ENCODE data around the gene ZFP91. TPM values are rescaled to one million over a fixed set of nuclear protein-coding genes. Genes with fewer than 3 reads are reported as not detected.

The ZFP91 gene
- total and polyA plus RNA-seq, 2 of the 13 experiments (the other 11 are each of a cell fraction or from before 2014, with no cell fraction given) = 13.5 to 38.6 TPM

DNA sequence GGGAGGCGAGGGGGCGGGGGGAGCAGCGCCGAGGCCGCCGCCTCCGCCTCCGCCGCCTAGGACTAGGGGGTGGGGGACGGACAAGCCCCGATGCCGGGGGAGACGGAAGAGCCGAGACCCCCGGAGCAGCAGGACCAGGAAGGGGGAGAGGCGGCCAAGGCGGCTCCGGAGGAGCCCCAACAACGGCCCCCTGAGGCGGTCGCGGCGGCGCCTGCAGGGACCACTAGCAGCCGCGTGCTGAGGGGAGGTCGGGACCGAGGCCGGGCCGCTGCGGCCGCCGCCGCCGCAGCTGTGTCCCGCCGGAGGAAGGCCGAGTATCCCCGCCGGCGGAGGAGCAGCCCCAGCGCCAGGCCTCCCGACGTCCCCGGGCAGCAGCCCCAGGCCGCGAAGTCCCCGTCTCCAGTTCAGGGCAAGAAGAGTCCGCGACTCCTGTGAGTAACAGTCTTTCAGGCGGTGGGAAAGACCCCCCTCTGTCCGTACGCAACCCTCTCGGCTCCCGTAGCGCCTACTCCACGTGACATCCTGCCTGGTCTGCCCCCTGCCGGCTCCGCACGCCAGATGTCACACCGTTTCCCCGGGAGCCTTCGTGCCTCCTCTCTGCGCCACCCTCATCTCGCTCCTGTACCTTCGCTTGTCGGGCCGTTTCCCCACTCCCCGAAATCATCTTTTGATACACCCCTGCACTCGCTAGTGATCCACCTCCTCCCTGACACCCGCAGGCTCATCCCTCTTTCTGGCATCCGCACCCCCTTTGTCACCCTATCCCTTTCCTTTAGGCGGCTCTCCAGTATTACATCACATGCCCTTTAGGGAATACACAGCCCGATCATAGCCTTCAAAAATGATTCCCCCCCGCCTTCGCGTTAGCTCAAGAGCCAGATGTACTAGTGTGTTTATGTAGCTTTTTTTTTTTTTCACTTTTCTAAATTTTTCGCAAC is 598 bp downstream of the ZFP91 start (continued):
- TF ChIP-seq, protein P1, sequence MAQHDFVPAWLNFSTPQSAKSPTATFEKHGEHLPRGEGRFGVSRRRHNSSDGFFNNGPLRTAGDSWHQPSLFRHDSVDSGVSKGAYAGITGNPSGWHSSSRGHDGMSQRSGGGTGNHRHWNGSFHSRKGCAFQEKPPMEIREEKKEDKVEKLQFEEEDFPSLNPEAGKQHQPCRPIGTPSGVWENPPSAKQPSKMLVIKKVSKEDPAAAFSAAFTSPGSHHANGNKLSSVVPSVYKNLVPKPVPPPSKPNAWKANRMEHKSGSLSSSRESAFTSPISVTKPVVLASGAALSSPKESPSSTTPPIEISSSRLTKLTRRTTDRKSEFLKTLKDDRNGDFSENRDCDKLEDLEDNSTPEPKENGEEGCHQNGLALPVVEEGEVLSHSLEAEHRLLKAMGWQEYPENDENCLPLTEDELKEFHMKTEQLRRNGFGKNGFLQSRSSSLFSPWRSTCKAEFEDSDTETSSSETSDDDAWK (CRISPR knock-in tag; IDR thresholded peaks at IDR 0.05) = no peak
- TF ChIP-seq, protein P2, sequence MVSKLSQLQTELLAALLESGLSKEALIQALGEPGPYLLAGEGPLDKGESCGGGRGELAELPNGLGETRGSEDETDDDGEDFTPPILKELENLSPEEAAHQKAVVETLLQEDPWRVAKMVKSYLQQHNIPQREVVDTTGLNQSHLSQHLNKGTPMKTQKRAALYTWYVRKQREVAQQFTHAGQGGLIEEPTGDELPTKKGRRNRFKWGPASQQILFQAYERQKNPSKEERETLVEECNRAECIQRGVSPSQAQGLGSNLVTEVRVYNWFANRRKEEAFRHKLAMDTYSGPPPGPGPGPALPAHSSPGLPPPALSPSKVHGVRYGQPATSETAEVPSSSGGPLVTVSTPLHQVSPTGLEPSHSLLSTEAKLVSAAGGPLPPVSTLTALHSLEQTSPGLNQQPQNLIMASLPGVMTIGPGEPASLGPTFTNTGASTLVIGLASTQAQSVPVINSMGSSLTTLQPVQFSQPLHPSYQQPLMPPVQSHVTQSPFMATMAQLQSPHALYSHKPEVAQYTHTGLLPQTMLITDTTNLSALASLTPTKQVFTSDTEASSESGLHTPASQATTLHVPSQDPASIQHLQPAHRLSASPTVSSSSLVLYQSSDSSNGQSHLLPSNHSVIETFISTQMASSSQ (IDR thresholded peaks at IDR 0.05; ENCODE audit: low read depth) = 0 out of 2 replicates have a peak, but pooled peaks have one; percentile 17
- TF ChIP-seq, protein P2 (CRISPR knock-in tag; IDR thresholded peaks at IDR 0.05; ENCODE audit: borderline replicate concordance) = no peak; the same call in 1 of the 2 replicates
- TF ChIP-seq LCORL (IDR thresholded peaks at IDR 0.05) (peak; percentile 44; the same call in 1 of the 2 replicates), LCORL (CRISPR knock-in tag; IDR thresholded peaks at IDR 0.05) (no peak), ZNF773 (CRISPR knock-in tag; IDR thresholded peaks at IDR 0.05; ENCODE audit: borderline replicate concordance) (0 out of 2 replicates have a peak, but pooled peaks have one; percentile 63), PITX1 (CRISPR knock-in tag; IDR thresholded peaks at IDR 0.05) (peak; percentile 57; the same call in 1 of the 2 replicates), ZNF674 (CRISPR knock-in tag; IDR thresholded peaks at IDR 0.05; ENCODE audit: low read depth) (no peak), MTF1 (CRISPR knock-in tag; IDR thresholded peaks at IDR 0.05) (no peak), ZC3H13 (CRISPR knock-in tag; IDR thresholded peaks at IDR 0.05) (0 out of 2 replicates have a peak, but pooled peaks have one; percentile 4), MIER2 (CRISPR knock-in tag; IDR thresholded peaks at IDR 0.05) (no peak), DR1 (CRISPR knock-in tag; IDR thresholded peaks at IDR 0.05) (peak; percentile 54; the same call in 1 of the 2 replicates), KLF12 (CRISPR knock-in tag; IDR thresholded peaks at IDR 0.05; ENCODE audit: borderline replicate concordance) (no peak), AKAP8 (CRISPR knock-in tag; IDR thresholded peaks at IDR 0.05) (peak; percentile 34; the same call in 1 of the 2 replicates), ZNF382 (CRISPR knock-in tag; IDR thresholded peaks at IDR 0.05; ENCODE audit: borderline replicate concordance) (0 out of 2 replicates have a peak, but pooled peaks have one; percentile 26), SRF (IDR thresholded peaks at IDR 0.05; ENCODE audit: low read depth, low read length) (peak; percentile 49; the same call in 1 of the 2 replicates), ZNF629 (CRISPR knock-in tag; conservative IDR thresholded peaks at IDR 0.05) (peak; percentile 24; the same call in 1 of the 2 replicates), ZNF264 (CRISPR knock-in tag; IDR thresholded peaks at IDR 0.05) (no peak), EEA1 (CRISPR knock-in tag; IDR thresholded peaks at IDR 0.05; ENCODE audit: borderline replicate concordance) (no peak), ZNF510 (CRISPR knock-in tag; IDR thresholded peaks at IDR 0.05; ENCODE audit: low read depth) (0 out of 2 replicates have a peak, but pooled peaks have one; percentile 16), JUN (CRISPR knock-in tag; IDR thresholded peaks at IDR 0.05) (no peak)
- TF ChIP-seq, protein P3, sequence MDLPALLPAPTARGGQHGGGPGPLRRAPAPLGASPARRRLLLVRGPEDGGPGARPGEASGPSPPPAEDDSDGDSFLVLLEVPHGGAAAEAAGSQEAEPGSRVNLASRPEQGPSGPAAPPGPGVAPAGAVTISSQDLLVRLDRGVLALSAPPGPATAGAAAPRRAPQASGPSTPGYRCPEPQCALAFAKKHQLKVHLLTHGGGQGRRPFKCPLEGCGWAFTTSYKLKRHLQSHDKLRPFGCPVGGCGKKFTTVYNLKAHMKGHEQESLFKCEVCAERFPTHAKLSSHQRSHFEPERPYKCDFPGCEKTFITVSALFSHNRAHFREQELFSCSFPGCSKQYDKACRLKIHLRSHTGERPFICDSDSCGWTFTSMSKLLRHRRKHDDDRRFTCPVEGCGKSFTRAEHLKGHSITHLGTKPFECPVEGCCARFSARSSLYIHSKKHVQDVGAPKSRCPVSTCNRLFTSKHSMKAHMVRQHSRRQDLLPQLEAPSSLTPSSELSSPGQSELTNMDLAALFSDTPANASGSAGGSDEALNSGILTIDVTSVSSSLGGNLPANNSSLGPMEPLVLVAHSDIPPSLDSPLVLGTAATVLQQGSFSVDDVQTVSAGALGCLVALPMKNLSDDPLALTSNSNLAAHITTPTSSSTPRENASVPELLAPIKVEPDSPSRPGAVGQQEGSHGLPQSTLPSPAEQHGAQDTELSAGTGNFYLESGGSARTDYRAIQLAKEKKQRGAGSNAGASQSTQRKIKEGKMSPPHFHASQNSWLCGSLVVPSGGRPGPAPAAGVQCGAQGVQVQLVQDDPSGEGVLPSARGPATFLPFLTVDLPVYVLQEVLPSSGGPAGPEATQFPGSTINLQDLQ (CRISPR knock-in tag; IDR thresholded peaks at IDR 0.05) = no peak; the same call in 1 of the 2 replicates
